K562 (cell line): ENCODE data around the gene SEMA6C. TPM values are rescaled to one million over a fixed set of nuclear protein-coding genes. Genes with fewer than 3 reads are reported as not detected.

Experiments
- ATAC-seq: fragments of 200-7000 bp; cut with Tn5 transposase; 3 replicates; pipeline ENCODE4 v1.9.1; 2020; ENCODE audit warnings: moderate library complexity
- BruUV-seq: library from RNA; stranded (reverse); fragments of 400-500 nt; replicated peaks from 2 replicates; lab custom pipeline; 2021; lab: Mats Ljungman, UMichigan
- CTCF ChIA-PET: fragments of 300-600 bp; formaldehyde crosslinking; extraction: SDS; loops from one replicate; lab custom pipeline; 2021; ENCODE audit warnings: low intra/inter-chr PET ratio; lab: Yijun Ruan, JAX
- POLR2A ChIA-PET: fragments of 300-600, 350-650 bp; sonication (Branson Sonifier 250); formaldehyde crosslinking; extraction: SDS; loops from one replicate; lab custom pipeline; 2021; ENCODE audit warnings: antibody characterized with exemption, inconsistent platforms; lab: Yijun Ruan, JAX
- DNase-seq, 4 experiments: peaks; one replicate each; pipeline versions ENCODE4 v3.0.0 to v3.0.0-alpha.2; 2011 to 2018; ENCODE audit warnings: low spot score in 3 of 4, mixed read lengths in 3 of 4; ENCODE audit errors: extremely low read depth in 1 of 4
- FAIRE-seq: peaks from 2 replicates; lab custom pipeline; 2011; peaks lifted over from hg19 to GRCh38; lab: Jason Lieb, UNC
- H2AFZ ChIP-seq: 2 replicates; pipeline ENCODE4 v1.6.0; 2011; ENCODE audit warnings: low read depth, low read length, control low read depth, inconsistent platforms
- H3K27ac ChIP-seq: fragments of 200-600 bp; 3 replicates; pipeline ENCODE4 v1.8.0; 2011; ENCODE audit warnings: low read depth, mild to moderate bottlenecking, control low read depth, inconsistent platforms, low read length, moderate library complexity, mixed read lengths; ENCODE audit errors: extremely low read depth
- H3K27me3 ChIP-seq, 2 experiments: fragments of 300-600 bp in 1 of 2; 2 replicates in 1 of 2; 3 replicates in 1 of 2; pipeline versions ENCODE4 v1.6.0 to v1.8.0; 2011; ENCODE audit warnings: inconsistent platforms in 2 of 2, low read length in 2 of 2, mild to moderate bottlenecking in 1 of 2, mixed read lengths in 1 of 2, moderate library complexity in 1 of 2; ENCODE audit not compliant: control insufficient read depth in 2 of 2, insufficient read depth in 2 of 2
- H3K36me3 ChIP-seq: fragments of 300-600 bp; 3 replicates; pipeline ENCODE4 v1.8.0; 2011; ENCODE audit warnings: mild to moderate bottlenecking, low read length, inconsistent platforms; ENCODE audit not compliant: control insufficient read depth, insufficient read depth
- H3K4me1 ChIP-seq, 2 experiments: fragments of 200-600 bp in 1 of 2; replicated peaks in 1 of 2; 2 replicates in 1 of 2; 3 replicates in 1 of 2; pipeline versions ENCODE4 v1.5.1 to v1.8.0; 2011; ENCODE audit warnings: inconsistent platforms in 2 of 2, low read length in 2 of 2, mild to moderate bottlenecking in 1 of 2, mixed read lengths in 1 of 2, moderate library complexity in 1 of 2; ENCODE audit not compliant: control insufficient read depth in 2 of 2, insufficient read depth in 2 of 2
- H3K4me2 ChIP-seq: 2 replicates; pipeline ENCODE4 v1.6.1; 2011; ENCODE audit warnings: low read length, control low read depth, inconsistent platforms, mixed read lengths; ENCODE audit not compliant: insufficient read depth
- H3K4me3 ChIP-seq: fragments of 200-600 bp; sonication (generic), shearing (Covaris generic); 2 replicates; pipeline ENCODE4 v1.5.1; 2016; ENCODE audit warnings: control low read depth, inconsistent platforms
- H3K79me2 ChIP-seq: fragments of 200-600 bp; 3 replicates; pipeline ENCODE4 v1.8.0; 2011; ENCODE audit warnings: low read length, inconsistent platforms; ENCODE audit not compliant: control insufficient read depth, insufficient read depth
- H3K9ac ChIP-seq, 2 experiments: 2 replicates each; pipeline versions ENCODE4 v1.6.0 to v1.6.1; 2011; ENCODE audit warnings: low read depth in 2 of 2, low read length in 2 of 2, control low read depth in 1 of 2, inconsistent platforms in 1 of 2, mild to moderate bottlenecking in 1 of 2, mixed read lengths in 1 of 2; ENCODE audit not compliant: insufficient read depth in 1 of 2
- H3K9me1 ChIP-seq: one replicate; pipeline ENCODE4 v1.6.0; 2011; ENCODE audit warnings: inconsistent platforms, mild to moderate bottlenecking, low read length, moderate library complexity; ENCODE audit not compliant: control insufficient read depth, insufficient read depth
- H3K9me3 ChIP-seq: replicated peaks from 2 replicates; pipeline ENCODE4 v1.5.1; 2011; ENCODE audit warnings: low read depth, low read length, inconsistent platforms; ENCODE audit not compliant: control insufficient read depth, insufficient read depth
- H4K20me1 ChIP-seq: replicated peaks from 2 replicates; pipeline ENCODE4 v1.6.1; 2011; ENCODE audit warnings: low read length, inconsistent platforms, mixed read lengths; ENCODE audit not compliant: control insufficient read depth, insufficient read depth
- HMGN3 ChIP-seq: IDR thresholded peaks from 2 replicates; pipeline ENCODE4 v1.6.1; 2011; ENCODE audit warnings: borderline replicate concordance, low read depth, mild to moderate bottlenecking, mixed read lengths, low read length; ENCODE audit not compliant: insufficient read length; ENCODE audit errors: extremely low read depth
- WGBS: fragments of 100-300 bp; shearing (Covaris generic); methylation state at CpG from one replicate; pipeline ENCODE4 v1.1.6; 2016; ENCODE audit warnings: low coverage, mixed read lengths; ENCODE audit not compliant: insufficient coverage; ENCODE audit errors: missing lambda C conversion rate; 5-methylcytosine and 5-hydroxymethylcytosine counted together
- in situ Hi-C: fragments of 300-500 bp; cut with MboI; formaldehyde crosslinking; loops from 4 replicates; pipeline ENCODE4 v1.15.0; 2018; ENCODE audit warnings: inconsistent platforms, mixed read lengths
- intact Hi-C: fragments of 100-400 bp; cut with micrococcal nuclease; formaldehyde crosslinking; loops from 2 replicates; pipeline ENCODE4 v1.14.2; 2022
- polyA plus RNA-seq, 8 experiments: library from polyadenylated mRNA; depleted of rRNA in 4 of 8; stranded (reverse) in 5 of 8; unstranded in 3 of 8; fragments of >200 nt; fragmentation: Nextera tagmentation in 2 of 8; fragmentation: Illumina TruSeq in 1 of 8; extraction: Ambion mirVana in 2 of 8; extraction: Trizol in 1 of 8; gene quantifications; 2 replicates each; pipeline versions ENCODE4 v1.2.1 to v1.2.3, GENCODE V29; 2011 to 2014; ENCODE audit warnings: inconsistent platforms in 1 of 8, missing spikeins in 1 of 8
- total RNA-seq, 7 experiments: library from RNA; depleted of rRNA in 6 of 7; stranded (reverse); fragments of >200 nt in 6 of 7; fragmentation: Illumina TruSeq in 2 of 7; extraction: Trizol in 2 of 7; gene quantifications; 2 replicates each; pipeline versions ENCODE4 v1.2.1 to v1.2.3, GENCODE V29; 2011 to 2021; ENCODE audit warnings: low replicate concordance in 1 of 7
- TF ChIP-seq, protein P1 (sequence below), 2 experiments: fragments of 450-650 bp; formaldehyde crosslinking in 1 of 2; IDR thresholded peaks; 2 replicates each; pipeline versions ENCODE4 v1.4.0 to v1.6.1; 2014 to 2020; ENCODE audit warnings: mild to moderate bottlenecking in 2 of 2, borderline replicate concordance in 1 of 2, low read depth in 1 of 2
- TF ChIP-seq, protein P2 (sequence below): fragments of 450-650 bp; IDR thresholded peaks from 2 replicates; pipeline ENCODE4 v1.6.1; 2016

Gene SEMA6C
- total and polyA plus RNA-seq, 9 of the 15 experiments (the other 6 are each of a cell fraction or from before 2014, with no cell fraction given), result 0.03 to 4.6 (median 0.95) TPM

DNA sequence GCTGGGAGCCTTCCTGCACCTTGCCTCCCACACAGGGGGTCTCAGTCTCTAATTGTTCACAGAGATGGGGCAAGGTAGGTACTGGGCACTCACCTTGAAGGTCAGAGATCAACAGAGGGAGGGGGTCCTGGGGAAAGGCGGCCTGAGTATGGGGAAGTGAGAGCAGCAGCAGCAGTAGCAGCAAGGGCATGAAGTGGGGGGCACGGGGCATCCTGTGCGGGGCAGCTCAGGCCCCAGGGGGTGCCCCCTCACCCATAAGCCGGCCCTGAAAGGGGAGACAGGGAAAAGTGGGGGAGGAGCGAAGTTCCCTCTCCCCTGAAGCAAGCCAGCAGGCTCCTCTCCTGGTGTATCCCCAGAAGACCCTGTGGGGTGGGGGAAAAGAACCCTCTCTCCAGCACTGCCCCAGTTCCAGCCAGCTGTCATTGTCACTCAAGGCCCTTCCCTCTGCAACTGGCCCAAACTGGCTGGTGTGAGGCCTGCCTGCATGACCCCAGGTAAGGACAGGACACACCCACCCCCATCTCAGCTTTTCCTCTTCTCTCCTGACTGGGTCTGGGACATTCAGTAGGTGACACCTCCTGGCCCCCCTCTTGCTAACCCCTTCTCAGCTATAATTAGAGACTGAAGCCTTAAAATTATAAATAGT is 3.9 kb downstream of the SEMA6C start:
- WGBS, result 83% methylated on average over 1 of the region's 5 CpGs
- CTCF ChIA-PET, result no interaction called here

More for the DNA sequence above, 3.9 kb downstream of the SEMA6C start:
- H3K4me3 ChIP-seq, result no peak overlapping the region
- peak in 1 of 4 experiments; percentile 31 for DNase-seq
- in situ Hi-C loops (no loop called here), intact Hi-C loops (no loop called here)
- no peak overlapping the region for H3K4me2 ChIP-seq
- H3K27me3 ChIP-seq, result no peaks in the 10 kb centered on the region; a peak in 1 of 5 replicates
- H3K4me1 ChIP-seq, result peaks cover 16 to 49% of the 10 kb centered on the region in 2 experiments; a peak in 4 of 5 replicates
- H4K20me1 ChIP-seq, result peaks cover 6% of the 10 kb centered on the region; the same call in 1 of the 2 replicates
- TF ChIP-seq, protein P1, sequence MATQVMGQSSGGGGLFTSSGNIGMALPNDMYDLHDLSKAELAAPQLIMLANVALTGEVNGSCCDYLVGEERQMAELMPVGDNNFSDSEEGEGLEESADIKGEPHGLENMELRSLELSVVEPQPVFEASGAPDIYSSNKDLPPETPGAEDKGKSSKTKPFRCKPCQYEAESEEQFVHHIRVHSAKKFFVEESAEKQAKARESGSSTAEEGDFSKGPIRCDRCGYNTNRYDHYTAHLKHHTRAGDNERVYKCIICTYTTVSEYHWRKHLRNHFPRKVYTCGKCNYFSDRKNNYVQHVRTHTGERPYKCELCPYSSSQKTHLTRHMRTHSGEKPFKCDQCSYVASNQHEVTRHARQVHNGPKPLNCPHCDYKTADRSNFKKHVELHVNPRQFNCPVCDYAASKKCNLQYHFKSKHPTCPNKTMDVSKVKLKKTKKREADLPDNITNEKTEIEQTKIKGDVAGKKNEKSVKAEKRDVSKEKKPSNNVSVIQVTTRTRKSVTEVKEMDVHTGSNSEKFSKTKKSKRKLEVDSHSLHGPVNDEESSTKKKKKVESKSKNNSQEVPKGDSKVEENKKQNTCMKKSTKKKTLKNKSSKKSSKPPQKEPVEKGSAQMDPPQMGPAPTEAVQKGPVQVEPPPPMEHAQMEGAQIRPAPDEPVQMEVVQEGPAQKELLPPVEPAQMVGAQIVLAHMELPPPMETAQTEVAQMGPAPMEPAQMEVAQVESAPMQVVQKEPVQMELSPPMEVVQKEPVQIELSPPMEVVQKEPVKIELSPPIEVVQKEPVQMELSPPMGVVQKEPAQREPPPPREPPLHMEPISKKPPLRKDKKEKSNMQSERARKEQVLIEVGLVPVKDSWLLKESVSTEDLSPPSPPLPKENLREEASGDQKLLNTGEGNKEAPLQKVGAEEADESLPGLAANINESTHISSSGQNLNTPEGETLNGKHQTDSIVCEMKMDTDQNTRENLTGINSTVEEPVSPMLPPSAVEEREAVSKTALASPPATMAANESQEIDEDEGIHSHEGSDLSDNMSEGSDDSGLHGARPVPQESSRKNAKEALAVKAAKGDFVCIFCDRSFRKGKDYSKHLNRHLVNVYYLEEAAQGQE (IDR thresholded peaks at IDR 0.05; ENCODE audit: borderline replicate concordance), result peak; percentile 92
- TF ChIP-seq, protein P1 (CRISPR knock-in tag; IDR thresholded peaks at IDR 0.05; ENCODE audit: low read depth), result no peak
- TF ChIP-seq, protein P2, sequence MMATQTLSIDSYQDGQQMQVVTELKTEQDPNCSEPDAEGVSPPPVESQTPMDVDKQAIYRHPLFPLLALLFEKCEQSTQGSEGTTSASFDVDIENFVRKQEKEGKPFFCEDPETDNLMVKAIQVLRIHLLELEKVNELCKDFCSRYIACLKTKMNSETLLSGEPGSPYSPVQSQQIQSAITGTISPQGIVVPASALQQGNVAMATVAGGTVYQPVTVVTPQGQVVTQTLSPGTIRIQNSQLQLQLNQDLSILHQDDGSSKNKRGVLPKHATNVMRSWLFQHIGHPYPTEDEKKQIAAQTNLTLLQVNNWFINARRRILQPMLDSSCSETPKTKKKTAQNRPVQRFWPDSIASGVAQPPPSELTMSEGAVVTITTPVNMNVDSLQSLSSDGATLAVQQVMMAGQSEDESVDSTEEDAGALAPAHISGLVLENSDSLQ, result peak; percentile 71
- no peak for TF ChIP-seq HMGN3
- 0 out of 3 replicates have a peak, but pooled peaks have one; percentile 1 for ATAC-seq
- H3K79me2 ChIP-seq, result no peaks in the 10 kb centered on the region
- H3K36me3 ChIP-seq, result no peaks in the 10 kb centered on the region
- POLR2A ChIA-PET, result interaction anchor here (0.7 to 1.8 kb wide), 6 partner anchors 13 to 148 kb away, joined by 3 to 5 read pairs (median 4); partner anchors contain the start of genes GABPB2 and LYSMD1
- H3K27ac ChIP-seq, result no peak overlapping the region
- H3K9me3 ChIP-seq, result no peaks in the 10 kb centered on the region
- no peaks in the 10 kb centered on the region for H3K9me1 ChIP-seq
- FAIRE-seq, result no peak
- no TSS peak for BruUV-seq
- H2AFZ ChIP-seq, result no peak overlapping the region
- H3K9ac ChIP-seq, result peak overlapping the region in 1 of 2 experiments; percentile 69; a peak in 2 of 4 replicates
